Stimulated activated CD4-positive, alpha-beta T cell treated with anti-CD3 and anti-CD28 coated beads, Interleukin-15, amount 100 ng/mL, for 24 hours (primary cell): Measurements from ENCODE around the gene IGFBP6.
"Not testable (repeated sequence)": the region's sequence is repeated elsewhere in the genome, so short reads cannot be mapped to it uniquely, and the experiment has no call there.

Source experiments
- DNase-seq: peaks from one replicate; pipeline ENCODE4 v3.0.0-alpha.2; 2020

Gene IGFBP6

GRCh38 chr12:53098354-53098981 lies 1.0 kb downstream of the IGFBP6 start:
- peak; percentile 48 for DNase-seq

GRCh38 chr12:53099071-53099882 lies 1.8 kb downstream of the IGFBP6 start:
- DNase-seq: peak; percentile 92

- no peak for DNase-seq
These were observed 3.1 kb downstream of the IGFBP6 start for GRCh38 chr12:53100466-53101151.

GRCh38 chr12:53101266-53101665 lies 3.8 kb downstream of the IGFBP6 start:
- no peak for DNase-seq

- DNase-seq: no peak
These were observed 4.7 kb downstream of the IGFBP6 start for GRCh38 chr12:53101931-53102781.

- DNase-seq: peak; percentile 56
These were observed 5.7 kb downstream of the IGFBP6 start, which contains the start of gene SOAT2 for GRCh38 chr12:53102883-53103807. TSS of gene SOAT2 (plus strand) at chr12:53103486. CDS start at chr12:53103578, 92 bp downstream.

- DNase-seq: no peak
These were observed 6.4 kb downstream of the IGFBP6 start for GRCh38 chr12:53103860-53104305.

GRCh38 chr12:53105256-53105655 lies 7.8 kb downstream of the IGFBP6 start:
- no peak for DNase-seq

GRCh38 chr12:53105712-53106439 lies 8.4 kb downstream of the IGFBP6 start:
- DNase-seq: no peak

- no peak for DNase-seq
These were observed 9.7 kb downstream of the IGFBP6 start for GRCh38 chr12:53107122-53107521.

- not testable (repeated sequence) for DNase-seq
These were observed 15.0 kb downstream of the IGFBP6 start for GRCh38 chr12:53112431-53112830.

GRCh38 chr12:53113136-53113705 lies 15.8 kb downstream of the IGFBP6 start:
- DNase-seq: no peak

GRCh38 chr12:53113951-53114350 lies 16.5 kb downstream of the IGFBP6 start:
- DNase-seq: no peak

GRCh38 chr12:53115112-53115890 lies 17.8 kb downstream of the IGFBP6 start:
- DNase-seq: peak; percentile 12

- DNase-seq: no peak
These were observed 18.6 kb downstream of the IGFBP6 start for GRCh38 chr12:53115891-53116648.

- no peak for DNase-seq
These were observed 21.4 kb downstream of the IGFBP6 start for GRCh38 chr12:53118751-53119300.

GRCh38 chr12:53120685-53121525 lies 23.4 kb downstream of the IGFBP6 start:
- DNase-seq: no peak
